GM18499 (cell line): ENCODE data around the gene NPR3.

Experiments
- ATAC-seq: cut with Tn5 transposase; IDR thresholded peaks from one replicate; pipeline ENCODE4 v1.9.1; 2021; ENCODE audit warnings: moderate number of reproducible peaks; ENCODE audit not compliant: insufficient read depth, unreplicated experiment

The NPR3 gene

DNA sequence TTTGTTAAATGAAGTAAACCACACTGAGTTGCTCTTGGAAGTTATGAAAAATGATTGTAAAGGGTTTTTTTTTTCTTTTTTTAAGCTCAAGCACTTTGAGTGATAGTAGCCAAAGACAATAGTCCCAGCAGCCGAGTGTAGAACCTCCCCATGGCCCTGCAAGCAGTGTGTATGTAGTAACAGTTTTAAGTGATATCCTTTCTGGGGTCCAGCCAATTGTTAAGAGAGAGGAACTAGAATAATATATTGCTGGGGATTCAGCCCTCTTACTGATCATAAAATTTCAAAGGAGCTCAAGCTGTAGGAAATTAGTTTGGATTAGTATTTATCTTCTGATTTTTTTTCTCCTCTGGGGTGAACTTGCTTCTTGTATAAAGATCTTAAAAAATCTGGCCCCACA lies 43.2 kb downstream of the NPR3 start:
- no peak for ATAC-seq

DNA sequence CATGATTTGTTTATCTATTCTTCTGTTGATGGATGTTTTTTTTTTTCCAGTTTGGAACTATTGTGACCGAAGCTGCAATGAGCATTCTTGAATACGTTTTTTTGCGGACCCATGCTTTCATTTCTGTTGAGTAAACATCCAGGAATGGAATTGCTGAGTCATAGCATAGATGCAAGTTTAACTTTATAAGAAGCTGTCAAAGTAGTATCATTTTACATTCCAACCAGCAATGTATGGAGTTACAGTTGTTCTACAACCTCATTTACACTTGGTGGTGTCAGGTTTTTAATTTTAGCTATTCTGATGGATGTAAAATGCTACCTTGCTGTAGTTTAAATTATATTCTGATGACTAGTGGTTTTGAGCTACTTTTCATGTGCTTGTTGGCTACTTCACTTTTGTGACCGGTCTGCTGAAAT lies 49.0 kb downstream of the NPR3 start:
- ATAC-seq: no peak

DNA sequence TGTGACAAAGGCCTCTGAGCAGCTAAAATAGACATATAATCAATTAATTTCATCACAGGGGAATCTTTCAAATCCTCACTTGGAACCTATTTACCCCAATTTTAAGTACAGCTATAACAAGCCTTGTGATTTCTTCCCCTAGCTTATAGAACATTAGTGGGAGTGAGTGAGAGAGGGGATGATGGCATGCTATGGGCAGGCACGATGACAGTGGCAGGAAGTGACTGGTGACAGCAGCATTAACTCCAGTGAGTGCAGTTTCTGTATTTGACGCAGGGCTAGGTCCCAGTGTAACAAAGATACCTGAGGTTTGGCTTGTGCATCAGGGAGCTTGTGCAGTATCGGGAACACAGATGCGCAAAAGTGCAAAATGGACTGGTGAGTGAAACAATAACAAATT lies 54.1 kb downstream of the NPR3 start:
- no peak for ATAC-seq

DNA sequence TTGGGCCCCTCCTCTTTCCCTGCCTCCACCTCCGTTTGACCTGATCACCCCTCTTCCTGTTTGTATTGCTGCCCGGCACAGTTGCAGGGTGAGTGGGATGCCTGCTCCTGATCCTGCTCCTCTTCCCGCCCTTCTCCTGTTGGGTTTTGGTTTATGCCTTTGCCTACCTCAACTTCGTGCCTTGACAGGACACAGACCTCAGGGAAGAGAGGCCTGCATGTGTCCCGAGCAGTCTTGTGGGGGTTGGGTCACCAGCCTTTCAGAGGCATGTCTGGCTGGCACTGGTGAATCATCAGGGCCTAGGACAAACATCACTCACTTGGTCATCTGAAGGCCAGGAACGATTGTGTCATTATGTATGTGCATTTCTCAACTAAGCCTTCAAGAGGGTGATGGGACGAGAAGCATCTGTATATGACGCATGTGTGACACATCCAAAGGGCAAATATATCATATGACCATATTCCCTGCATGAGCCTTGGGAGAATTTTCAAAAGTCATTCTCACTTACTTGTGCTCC lies 56.9 kb downstream of the NPR3 start:
- ATAC-seq: no peak

DNA sequence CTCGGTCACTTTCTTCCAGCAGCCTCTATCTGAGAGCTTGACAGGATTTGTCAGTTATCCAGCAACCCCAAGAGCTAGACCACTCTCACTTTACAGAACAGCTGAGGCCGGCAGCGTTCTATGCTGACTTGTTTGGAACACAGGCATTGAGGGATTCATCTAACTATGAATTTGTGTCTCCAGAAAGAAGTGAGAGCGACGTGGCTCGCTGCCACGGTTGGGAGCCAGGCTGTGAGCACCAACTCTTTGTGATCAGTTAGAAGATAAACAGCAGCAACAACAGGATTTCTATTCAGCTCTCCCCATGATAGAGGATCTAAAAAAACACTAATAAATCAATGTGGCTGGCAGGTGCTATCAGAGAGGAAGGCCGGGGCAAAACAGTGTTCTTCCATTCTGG lies 58.6 kb downstream of the NPR3 start:
- no peak for ATAC-seq

DNA sequence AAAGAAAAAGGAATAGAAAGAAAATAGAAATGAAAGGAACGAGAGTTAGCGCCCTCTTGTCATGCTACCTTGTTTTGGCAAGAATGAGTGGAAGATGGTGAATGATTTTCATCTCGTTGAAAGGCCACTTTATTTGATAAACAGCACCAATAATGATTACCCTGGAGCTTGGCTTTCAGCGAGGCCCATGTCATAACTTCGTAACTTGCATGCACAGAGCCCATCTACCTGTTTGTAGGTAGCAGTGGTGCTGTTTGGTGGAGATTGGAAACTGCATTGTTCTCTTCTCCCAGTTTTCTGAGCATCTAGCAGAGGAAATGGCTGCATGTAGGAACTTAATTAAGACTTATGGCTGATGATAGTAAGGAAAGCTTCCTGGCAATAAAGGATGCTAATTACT lies 59.3 kb downstream of the NPR3 start:
- ATAC-seq: no peak

DNA sequence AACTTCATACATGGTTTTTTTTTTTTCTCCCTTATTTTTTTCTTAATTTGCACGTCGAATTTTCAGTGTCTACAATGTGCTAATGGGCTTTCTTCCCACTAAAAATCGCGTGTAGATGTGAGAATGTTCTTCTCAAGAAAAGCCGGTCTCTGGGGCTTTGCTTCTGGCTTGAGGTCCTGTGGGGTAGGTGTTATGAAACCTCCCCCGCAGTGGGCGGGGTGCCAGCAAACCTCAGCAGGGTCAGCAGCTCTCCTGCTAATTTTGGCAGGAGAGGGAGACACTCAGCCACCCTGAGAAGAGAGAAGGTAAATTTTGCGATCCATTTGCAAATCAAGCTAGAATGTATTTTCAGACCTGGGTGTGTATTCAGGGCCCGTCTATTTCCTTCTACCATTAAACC lies 59.9 kb downstream of the NPR3 start:
- ATAC-seq: no peak

DNA sequence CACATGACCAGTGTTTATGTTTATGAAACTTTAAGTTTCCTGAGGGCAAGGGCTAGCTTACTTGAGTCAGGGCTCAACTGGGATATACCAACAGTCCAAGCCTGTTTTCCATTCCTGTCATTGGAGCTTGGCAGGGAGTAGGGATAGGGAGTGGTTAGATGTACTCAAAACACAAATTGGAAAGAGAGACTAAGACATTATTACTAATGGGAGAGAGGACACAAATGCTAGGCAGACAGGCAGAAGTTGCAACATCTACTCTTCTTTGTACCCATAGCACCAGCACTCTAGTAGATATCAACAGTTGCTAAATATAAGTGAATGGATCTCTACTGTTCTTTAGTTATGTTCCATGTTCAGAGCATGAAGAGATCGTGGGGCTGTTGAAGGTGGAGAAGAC lies 62.8 kb downstream of the NPR3 start:
- no peak for ATAC-seq

DNA sequence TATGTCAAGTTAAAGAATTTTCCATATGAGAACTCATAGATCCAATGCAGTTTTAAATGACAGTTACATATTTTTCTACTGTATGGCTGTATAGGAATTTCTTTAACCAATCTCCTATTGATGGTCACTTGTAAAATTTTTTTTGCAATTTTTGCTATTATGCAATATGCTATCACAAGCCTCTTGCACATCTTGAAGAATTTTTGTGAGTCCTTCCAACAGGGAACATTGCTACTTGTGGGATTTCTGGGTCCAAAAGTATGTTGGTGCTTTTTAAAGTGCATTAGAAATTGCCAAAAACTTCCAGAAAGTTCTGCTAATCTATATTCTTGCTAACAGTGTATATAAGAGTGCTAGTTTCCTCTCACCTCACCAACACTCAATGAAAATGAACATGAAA lies 65.1 kb downstream of the NPR3 start:
- ATAC-seq: no peak

DNA sequence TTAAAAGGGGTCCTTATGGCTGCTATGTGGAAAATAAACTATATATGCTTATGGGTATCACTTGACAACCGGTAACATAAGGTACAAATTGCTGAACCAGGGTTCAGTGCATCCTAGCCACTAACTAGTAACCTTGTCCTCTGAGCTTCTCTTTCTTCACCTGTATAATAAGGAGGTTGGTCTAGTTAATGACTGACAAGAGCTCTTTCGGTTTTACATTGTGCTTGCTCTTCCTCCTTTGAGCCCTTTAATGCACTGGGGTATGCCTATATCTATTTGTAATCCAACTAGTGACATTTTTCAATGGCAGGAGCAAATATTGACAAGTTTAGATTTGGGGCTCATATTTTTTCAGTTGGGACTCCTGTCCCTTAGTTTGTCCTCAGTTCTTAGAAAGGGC lies 66.1 kb downstream of the NPR3 start:
- ATAC-seq: no peak

DNA sequence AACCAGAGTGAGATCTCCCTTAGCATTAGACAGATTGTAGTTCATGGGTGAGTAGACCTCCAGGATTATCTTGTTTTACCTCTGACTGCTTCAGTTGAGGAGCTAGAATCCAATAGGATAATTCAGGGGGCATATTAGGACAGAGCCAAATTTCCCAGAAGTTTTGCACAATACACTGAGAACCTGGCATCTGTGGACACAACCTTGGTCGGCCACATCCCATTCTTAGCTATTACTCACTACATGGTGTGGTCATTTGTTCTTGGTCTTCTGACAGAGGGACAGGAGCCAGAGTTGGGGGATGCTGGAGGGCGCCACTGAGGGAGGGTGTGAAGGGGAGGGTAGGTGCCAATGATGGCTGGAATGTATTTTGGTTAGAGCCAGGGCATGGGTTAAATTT lies 66.6 kb downstream of the NPR3 start:
- ATAC-seq: no peak

DNA sequence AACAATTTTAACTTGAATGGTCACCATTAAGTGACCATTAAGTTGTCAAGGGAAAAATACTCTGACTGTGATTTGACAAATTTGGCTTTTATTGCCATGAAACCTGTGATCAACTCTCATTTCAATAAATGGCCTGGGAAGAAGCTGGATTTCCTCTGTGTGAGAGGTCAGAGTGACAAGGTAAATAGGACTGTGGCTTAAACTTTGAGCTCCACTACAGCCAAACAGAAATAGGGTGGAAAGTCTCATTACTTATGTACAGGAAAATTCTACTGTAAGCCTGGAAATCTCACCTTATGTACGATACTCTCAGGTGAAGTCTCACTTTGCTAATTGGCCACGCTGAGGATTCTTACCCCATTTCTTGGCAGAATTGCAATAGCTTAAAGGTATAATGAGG lies 67.3 kb downstream of the NPR3 start:
- no peak for ATAC-seq

DNA sequence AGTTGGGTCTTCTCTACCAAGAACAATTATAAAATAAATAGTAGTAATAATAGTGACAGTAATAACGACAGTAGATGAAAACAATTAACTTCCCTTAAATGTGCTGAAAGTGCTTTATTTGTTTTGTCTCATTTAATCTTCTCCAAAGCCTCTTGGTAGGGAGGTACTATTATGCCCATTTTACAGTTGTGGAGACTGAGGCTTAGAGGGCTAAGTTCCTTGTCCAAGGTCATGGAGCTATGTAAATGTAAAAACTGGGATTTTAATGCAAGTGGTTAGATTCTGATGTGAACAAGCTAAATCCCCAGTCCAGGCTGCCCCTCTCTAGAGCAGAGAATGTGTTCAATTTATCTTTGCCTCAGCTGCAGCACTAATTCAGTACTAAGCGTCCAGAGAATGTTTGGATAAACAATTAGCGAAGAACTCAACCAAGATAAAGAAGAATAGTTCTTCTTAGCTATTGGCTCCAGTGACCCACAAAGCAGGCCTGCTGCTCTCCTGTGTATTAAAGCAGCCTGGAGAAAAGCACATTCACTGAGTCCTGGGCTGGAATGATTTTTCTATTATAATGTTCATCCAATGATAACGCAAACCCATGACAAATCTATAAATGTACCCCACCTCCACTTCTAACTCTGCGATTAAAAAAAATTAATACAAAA lies 68.8 kb downstream of the NPR3 start:
- no peak for ATAC-seq

DNA sequence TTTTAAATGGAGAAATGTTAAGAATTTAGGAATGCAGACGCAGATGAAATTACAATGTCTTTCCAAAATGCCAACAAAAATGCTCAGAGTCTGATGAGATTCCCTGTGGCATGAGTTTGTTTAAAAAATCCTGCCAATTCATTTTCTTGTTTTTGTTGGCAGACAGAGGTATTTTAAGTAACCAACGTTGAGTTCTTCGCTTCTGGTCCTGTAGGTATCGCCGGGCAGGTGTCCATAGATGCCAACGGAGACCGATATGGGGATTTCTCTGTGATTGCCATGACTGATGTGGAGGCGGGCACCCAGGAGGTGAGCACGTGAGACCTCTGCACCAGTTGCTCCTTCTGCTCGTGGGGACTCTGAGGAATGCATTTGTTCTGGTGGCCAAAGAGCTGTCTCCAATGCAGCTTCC lies 69.4 kb downstream of the NPR3 start:
- no peak for ATAC-seq

DNA sequence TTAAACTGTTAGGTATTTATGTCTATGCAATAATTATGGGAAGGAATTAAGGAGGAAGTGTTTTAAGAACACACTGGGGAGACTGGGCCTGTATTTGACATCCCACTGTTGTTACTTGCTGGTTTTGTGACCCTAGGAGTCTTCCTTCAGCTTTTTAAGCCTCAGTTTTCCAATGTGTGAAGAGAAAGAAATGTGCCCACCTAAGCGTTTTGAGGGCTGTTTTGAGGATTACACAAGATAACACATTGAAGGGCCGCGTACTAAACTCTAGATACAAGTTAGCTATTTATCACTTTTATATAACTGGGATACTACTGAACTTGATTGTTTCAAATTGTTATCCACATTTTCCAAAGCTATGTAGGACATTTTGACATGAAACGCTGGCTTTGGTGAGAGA lies 72.5 kb downstream of the NPR3 start:
- no peak for ATAC-seq

DNA sequence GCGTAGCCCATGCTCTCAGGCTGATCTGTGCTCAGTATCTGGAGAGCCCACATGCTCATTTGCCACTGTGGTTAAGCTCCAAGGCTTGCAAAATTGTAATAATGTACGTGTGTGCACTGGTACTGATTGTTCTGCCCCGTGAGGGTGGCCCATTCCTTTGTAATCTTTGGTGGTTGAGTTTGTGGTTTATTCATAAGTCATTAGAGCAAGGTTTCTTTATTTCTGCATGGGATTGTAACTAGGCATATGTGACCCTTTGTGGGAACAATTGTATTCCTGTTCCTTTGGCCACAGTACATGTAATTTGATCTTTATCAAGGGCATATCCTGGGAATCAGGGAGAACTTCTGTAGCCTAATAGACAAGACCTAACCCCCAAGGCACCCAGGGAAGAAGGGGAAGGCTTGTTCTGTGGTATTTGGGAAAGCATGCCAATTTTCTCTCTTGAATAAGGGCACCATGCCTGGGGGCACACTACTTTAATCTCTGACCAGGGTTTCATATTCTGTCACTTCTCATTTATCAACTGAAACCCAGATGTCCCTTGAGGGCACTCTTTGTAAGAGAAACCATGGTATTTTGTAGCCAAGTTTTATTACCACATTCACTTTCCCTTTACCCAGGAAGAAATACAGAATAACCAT lies 74.6 kb downstream of the NPR3 start:
- ATAC-seq: no peak

DNA sequence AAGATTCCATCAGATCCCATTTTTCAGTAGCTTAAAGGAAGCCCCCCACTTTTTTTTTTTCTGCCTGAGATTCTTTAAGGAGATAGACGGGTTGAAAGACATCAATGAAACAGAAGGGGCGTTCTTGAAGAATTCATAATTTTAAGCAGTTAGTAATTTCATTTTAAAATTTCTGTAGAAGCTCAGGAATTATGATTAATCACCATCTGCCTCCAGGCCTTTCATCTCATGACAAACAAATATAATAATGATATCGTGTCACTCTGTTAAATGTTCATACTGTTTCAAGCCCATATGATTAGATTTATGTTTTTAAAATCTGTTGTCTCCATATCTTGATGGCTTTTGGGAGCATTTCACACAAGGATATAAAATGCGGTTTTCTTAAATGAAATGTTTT lies 75.2 kb downstream of the NPR3 start:
- ATAC-seq: no peak

DNA sequence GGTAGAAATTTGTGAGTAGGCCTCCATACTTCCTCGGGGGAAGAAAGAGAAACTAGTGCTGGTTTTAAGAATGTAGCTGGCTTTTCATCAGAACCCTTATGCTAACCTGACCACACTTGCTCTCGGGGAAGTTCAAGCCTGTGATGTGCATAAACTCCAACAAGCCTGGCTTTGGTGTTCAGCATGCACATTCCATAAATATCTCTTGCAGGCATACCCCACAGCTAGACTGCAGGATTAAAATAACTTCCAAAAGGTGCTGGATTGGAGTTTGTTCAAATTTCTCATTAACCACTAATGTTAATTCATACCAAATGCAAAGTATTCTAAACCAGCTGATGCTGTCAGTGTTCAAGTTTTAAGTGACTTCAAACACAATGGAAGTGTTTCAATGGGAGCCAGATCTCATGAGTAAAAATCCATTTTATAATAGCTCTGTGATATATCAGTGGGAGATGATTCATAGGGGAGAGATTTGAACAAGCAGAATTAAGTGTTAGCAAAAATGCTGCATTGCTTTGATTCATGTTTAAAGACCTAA lies 79.4 kb downstream of the NPR3 start:
- no peak for ATAC-seq

DNA sequence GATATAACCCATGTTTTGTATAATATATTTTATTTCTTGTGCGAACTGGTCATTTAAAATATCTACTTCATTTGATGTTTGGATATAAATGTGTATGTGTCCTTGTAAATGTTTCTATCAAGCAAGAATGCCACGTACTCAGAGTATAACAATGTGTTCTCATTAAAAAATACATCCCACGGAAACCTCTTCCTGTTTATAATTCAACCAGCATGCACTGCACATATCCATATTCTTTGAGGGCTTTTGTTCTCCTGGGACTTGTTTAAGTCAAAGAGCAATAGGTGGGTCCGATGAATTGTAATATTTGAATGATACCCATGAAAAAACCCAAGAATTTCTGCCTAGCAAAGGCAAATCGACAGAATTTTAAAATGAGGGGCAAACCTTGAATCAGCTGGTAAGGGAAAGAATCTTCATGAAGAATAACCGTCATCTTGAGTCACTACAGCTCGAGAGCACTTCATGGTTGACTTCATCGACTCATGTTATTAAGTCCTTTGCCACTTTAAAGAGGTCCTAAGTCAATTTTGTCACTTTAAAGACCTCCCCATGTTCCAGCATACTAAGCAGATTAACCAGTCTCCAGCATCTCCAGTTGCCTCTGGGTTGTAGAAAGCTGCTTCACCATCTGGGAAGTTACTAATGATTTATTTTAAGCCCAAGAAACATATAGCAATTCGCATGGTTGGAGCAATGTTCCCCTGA lies 80.6 kb downstream of the NPR3 start:
- no peak for ATAC-seq

DNA sequence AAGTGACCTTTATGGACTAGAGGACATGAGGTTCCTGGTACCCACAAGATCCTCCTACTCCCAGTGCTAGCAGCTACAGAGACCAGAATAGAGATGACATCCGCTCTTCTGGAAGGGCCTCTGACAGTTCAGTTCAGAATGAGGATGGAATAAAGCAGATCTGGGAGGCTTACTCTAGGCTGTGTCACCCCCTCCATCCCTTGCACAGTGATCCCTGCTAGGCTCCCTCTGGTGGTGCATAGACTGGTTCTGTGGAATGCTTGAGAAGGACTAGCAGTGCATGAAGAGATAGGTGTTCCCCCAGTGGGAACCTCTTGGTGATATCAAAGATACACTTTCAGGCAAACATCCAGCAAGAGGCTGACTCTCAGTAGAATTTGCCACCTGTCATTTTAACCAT lies 83.0 kb downstream of the NPR3 start:
- ATAC-seq: no peak

DNA sequence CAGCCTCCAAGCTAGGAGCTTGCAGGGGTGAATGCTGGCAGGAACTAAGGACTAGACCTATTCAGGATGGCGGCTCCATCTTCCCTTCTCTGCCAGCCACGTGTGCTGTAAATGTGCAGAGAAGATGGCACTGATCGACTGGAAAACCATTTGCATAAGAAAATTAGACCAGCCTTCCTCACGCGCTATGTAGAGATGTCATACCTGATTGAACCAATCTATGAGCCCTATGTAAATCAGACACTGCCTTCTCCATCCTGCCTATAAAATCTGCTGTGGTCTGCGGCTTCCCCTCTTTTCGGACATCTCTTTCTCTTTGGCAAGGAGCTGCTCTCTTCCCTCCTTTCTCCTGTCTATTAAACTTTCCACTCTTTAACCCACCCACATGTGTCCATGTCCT lies 91.6 kb downstream of the NPR3 start:
- ATAC-seq: no peak
